GM12878 (cell line): ENCODE measurements around the gene TMEM253.

Source experiments
- BCL11A ChIP-seq: IDR thresholded peaks from 2 replicates; pipeline ENCODE4 v1.6.1; 2011; ENCODE audit warnings: low read depth, low read length
- BHLHE40 ChIP-seq, 2 experiments: fragments of 450-650 bp in 1 of 2; IDR thresholded peaks; 2 replicates each; pipeline ENCODE4 v1.6.1; 2011 to 2017; ENCODE audit warnings: low read depth in 2 of 2, borderline replicate concordance in 1 of 2, improper control_type of control experiment in 1 of 2, low read length in 1 of 2, mild to moderate bottlenecking in 1 of 2
- CHD4 ChIP-seq: fragments of 200-600 bp; sonication (generic); IDR thresholded peaks from 2 replicates; pipeline ENCODE4 v1.6.1; 2016; ENCODE audit warnings: mild to moderate bottlenecking
- EZH2 ChIP-seq: IDR thresholded peaks from 2 replicates; pipeline ENCODE4 v1.6.1; 2012; ENCODE audit warnings: low read depth, mild to moderate bottlenecking, control low read depth, inconsistent platforms, low read length, borderline replicate concordance; ENCODE audit not compliant: control insufficient read depth
- GABPA ChIP-seq: IDR thresholded peaks from 2 replicates; pipeline ENCODE4 v1.6.1; 2014; ENCODE audit warnings: antibody characterized with exemption, low read depth, mild to moderate bottlenecking, inconsistent platforms
- GATAD2B ChIP-seq: fragments of 450-650 bp; conservative IDR thresholded peaks from 2 replicates; pipeline ENCODE4 v1.6.1; 2017; ENCODE audit warnings: low read depth, mild to moderate bottlenecking, moderate library complexity
- JUND ChIP-seq: IDR thresholded peaks from 2 replicates; pipeline ENCODE4 v1.6.1; 2012; ENCODE audit warnings: low read depth, mild to moderate bottlenecking, low read length, improper control_type of control experiment, moderate library complexity
- NKRF ChIP-seq: fragments of 450-650 bp; conservative IDR thresholded peaks from 2 replicates; pipeline ENCODE4 v1.6.1; 2017; ENCODE audit warnings: mild to moderate bottlenecking, moderate library complexity
- POLR2AphosphoS5 ChIP-seq: IDR thresholded peaks from 2 replicates; pipeline ENCODE4 v1.6.1; 2011; ENCODE audit warnings: mild to moderate bottlenecking, low read length, inconsistent platforms
- SUZ12 ChIP-seq: fragments of 200-600 bp; sonication (generic); IDR thresholded peaks from one replicate; pipeline ENCODE4 v1.6.1; 2018; ENCODE audit warnings: antibody characterized with exemption, mild to moderate bottlenecking; ENCODE audit not compliant: unreplicated experiment
- USF2 ChIP-seq: IDR thresholded peaks from 2 replicates; pipeline ENCODE4 v1.6.1; 2011; ENCODE audit warnings: low read depth, low read length, improper control_type of control experiment, borderline replicate concordance
- TF ChIP-seq, protein P1 (sequence below), 3 experiments: IDR thresholded peaks in 2 of 3; conservative IDR thresholded peaks in 1 of 3; 2 replicates each; pipeline ENCODE4 v1.5.1; 2011; ENCODE audit warnings: low read depth in 3 of 3, low read length in 3 of 3, mild to moderate bottlenecking in 3 of 3, control low read depth in 2 of 3, moderate library complexity in 2 of 3, inconsistent platforms in 1 of 3, mixed read lengths in 1 of 3; ENCODE audit not compliant: control insufficient read depth in 2 of 3, insufficient read depth in 1 of 3; ENCODE audit errors: extremely low read depth in 1 of 3
- TF ChIP-seq, protein P2 (sequence below): IDR thresholded peaks from 2 replicates; pipeline ENCODE4 v1.6.1; 2012; ENCODE audit warnings: low read length, inconsistent platforms
- TF ChIP-seq, protein P3 (sequence below): IDR thresholded peaks from 2 replicates; pipeline ENCODE4 v1.6.1; 2011; ENCODE audit warnings: mild to moderate bottlenecking, low read depth, low read length, moderate library complexity; ENCODE audit not compliant: insufficient replicate concordance

- TF ChIP-seq, protein P1, sequence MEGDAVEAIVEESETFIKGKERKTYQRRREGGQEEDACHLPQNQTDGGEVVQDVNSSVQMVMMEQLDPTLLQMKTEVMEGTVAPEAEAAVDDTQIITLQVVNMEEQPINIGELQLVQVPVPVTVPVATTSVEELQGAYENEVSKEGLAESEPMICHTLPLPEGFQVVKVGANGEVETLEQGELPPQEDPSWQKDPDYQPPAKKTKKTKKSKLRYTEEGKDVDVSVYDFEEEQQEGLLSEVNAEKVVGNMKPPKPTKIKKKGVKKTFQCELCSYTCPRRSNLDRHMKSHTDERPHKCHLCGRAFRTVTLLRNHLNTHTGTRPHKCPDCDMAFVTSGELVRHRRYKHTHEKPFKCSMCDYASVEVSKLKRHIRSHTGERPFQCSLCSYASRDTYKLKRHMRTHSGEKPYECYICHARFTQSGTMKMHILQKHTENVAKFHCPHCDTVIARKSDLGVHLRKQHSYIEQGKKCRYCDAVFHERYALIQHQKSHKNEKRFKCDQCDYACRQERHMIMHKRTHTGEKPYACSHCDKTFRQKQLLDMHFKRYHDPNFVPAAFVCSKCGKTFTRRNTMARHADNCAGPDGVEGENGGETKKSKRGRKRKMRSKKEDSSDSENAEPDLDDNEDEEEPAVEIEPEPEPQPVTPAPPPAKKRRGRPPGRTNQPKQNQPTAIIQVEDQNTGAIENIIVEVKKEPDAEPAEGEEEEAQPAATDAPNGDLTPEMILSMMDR (IDR thresholded peaks at IDR 0.05 in 2 of 3, conservative IDR thresholded peaks at IDR 0.05 in 1 of 3; ENCODE audit: control insufficient read depth in 2 of 3, extremely low read depth in 1 of 3, insufficient read depth in 1 of 3, low read depth in 3 of 3, low read length in 3 of 3): no peak
- TF ChIP-seq JUND (no peak), GABPA (no peak), CHD4 (no peak), BHLHE40 (IDR thresholded peaks at IDR 0.05; ENCODE audit: borderline replicate concordance in 1 of 2, low read depth in 2 of 2, low read length in 1 of 2) (no peak), USF2 (no peak), POLR2AphosphoS5 (no peak), SUZ12 (no peak), EZH2 (no peak), BCL11A (no peak), NKRF (no peak), GATAD2B (no peak)
- TF ChIP-seq, protein P2, sequence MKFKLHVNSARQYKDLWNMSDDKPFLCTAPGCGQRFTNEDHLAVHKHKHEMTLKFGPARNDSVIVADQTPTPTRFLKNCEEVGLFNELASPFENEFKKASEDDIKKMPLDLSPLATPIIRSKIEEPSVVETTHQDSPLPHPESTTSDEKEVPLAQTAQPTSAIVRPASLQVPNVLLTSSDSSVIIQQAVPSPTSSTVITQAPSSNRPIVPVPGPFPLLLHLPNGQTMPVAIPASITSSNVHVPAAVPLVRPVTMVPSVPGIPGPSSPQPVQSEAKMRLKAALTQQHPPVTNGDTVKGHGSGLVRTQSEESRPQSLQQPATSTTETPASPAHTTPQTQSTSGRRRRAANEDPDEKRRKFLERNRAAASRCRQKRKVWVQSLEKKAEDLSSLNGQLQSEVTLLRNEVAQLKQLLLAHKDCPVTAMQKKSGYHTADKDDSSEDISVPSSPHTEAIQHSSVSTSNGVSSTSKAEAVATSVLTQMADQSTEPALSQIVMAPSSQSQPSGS: no peak
- TF ChIP-seq, protein P3, sequence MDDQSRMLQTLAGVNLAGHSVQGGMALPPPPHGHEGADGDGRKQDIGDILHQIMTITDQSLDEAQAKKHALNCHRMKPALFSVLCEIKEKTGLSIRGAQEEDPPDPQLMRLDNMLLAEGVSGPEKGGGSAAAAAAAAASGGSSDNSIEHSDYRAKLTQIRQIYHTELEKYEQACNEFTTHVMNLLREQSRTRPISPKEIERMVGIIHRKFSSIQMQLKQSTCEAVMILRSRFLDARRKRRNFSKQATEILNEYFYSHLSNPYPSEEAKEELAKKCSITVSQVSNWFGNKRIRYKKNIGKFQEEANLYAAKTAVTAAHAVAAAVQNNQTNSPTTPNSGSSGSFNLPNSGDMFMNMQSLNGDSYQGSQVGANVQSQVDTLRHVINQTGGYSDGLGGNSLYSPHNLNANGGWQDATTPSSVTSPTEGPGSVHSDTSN: no peak
These were observed 17.1 kb upstream of the TMEM253 start for GRCh38 chr14:21083565-21084325.
